ENCODE results near the gene CETP.

- TF ChIP-seq POLR2A (IDR thresholded peaks at IDR 0.05) = no peak
- no peak for TF ChIP-seq POLR2AphosphoS5 (IDR thresholded peaks at IDR 0.05)
- TF ChIP-seq CTCF (IDR thresholded peaks at IDR 0.05) = no peak
- TF ChIP-seq EP300 (IDR thresholded peaks at IDR 0.05; ENCODE audit: low read depth) = no peak
Observed at GRCh38 chr16:57007530-57007929, 45.8 kb downstream of the CETP start.
